Neutrophil (primary cell): ENCODE measurements around the gene PAK2.
"Not testable (repeated sequence)": the region's sequence is repeated elsewhere in the genome, so short reads cannot be mapped to it uniquely, and the experiment has no call there.

ENCODE experiments used
- H3K27ac ChIP-seq: fragments of 200-600 bp; sonication (generic); 2 replicates; pipeline ENCODE4 v1.5.1; 2016; ENCODE audit warnings: mild to moderate bottlenecking, moderate library complexity
- H3K27me3 ChIP-seq: fragments of 200-600 bp; sonication (generic); 2 replicates; pipeline ENCODE4 v1.6.0; 2016; ENCODE audit warnings: mild to moderate bottlenecking
- H3K36me3 ChIP-seq: fragments of 200-600 bp; sonication (generic); 2 replicates; pipeline ENCODE4 v1.5.1; 2017
- H3K4me1 ChIP-seq, 2 experiments: fragments of 200-600 bp in 1 of 2; sonication (generic) in 1 of 2; 1 replicate in 1 of 2; 2 replicates in 1 of 2; pipeline versions ENCODE4 v1.5.1 to v1.6.1; 2013 to 2016; ENCODE audit warnings: low read depth in 1 of 2, low read length in 1 of 2, mild to moderate bottlenecking in 1 of 2, moderate library complexity in 1 of 2; ENCODE audit not compliant: control insufficient read depth in 1 of 2, insufficient read depth in 1 of 2
- H3K4me3 ChIP-seq, 2 experiments: fragments of 200-600 bp in 1 of 2; sonication (generic) in 1 of 2; 1 replicate in 1 of 2; 2 replicates in 1 of 2; pipeline ENCODE4 v1.5.1; 2013 to 2016; ENCODE audit warnings: low read depth in 1 of 2, low read length in 1 of 2, mild to moderate bottlenecking in 1 of 2, moderate library complexity in 1 of 2
- H3K9me3 ChIP-seq: fragments of 200-600 bp; sonication (generic); 2 replicates; pipeline ENCODE4 v1.5.1; 2016
- CTCF ChIP-seq: fragments of 200-600 bp; sonication (generic); IDR thresholded peaks from 2 replicates; pipeline ENCODE4 v1.5.1; 2016; ENCODE audit warnings: antibody characterized with exemption

Gene PAK2

GRCh38 chr3:196740481-196741248, 1.0 kb downstream of the PAK2 start:
- no peaks in the 10 kb centered on the region for H3K9me3 ChIP-seq
- no peak for TF ChIP-seq CTCF
- peak overlapping the region; percentile 99 for H3K27ac ChIP-seq
- H3K27me3 ChIP-seq: no peaks in the 10 kb centered on the region
- peak overlapping the region; percentile 82 to 89 for H3K4me3 ChIP-seq
- peaks cover 32 to 36% of the 10 kb centered on the region in 2 experiments for H3K4me1 ChIP-seq
- H3K36me3 ChIP-seq: no peaks in the 10 kb centered on the region

GRCh38 chr3:196741249-196741889, 1.7 kb downstream of the PAK2 start:
- Histone ChIP-seq H3K27me3 (no peaks in the 10 kb centered on the region), H3K4me3 (peak overlapping the region; percentile 82 to 89), H3K36me3 (peaks cover 4% of the 10 kb centered on the region), H3K27ac (peak overlapping the region; percentile 99), H3K9me3 (no peaks in the 10 kb centered on the region), H3K4me1 (peaks cover 32 to 36% of the 10 kb centered on the region in 2 experiments)
- no peak for TF ChIP-seq CTCF

GRCh38 chr3:196743569-196743968, 3.9 kb downstream of the PAK2 start:
- peaks cover 34 to 39% of the 10 kb centered on the region in 2 experiments for H3K4me1 ChIP-seq
- H3K27ac ChIP-seq: peak overlapping the region; percentile 35

GRCh38 chr3:196749125-196749524, 9.5 kb downstream of the PAK2 start:
- peaks cover 23 to 32% of the 10 kb centered on the region in 2 experiments for H3K4me1 ChIP-seq
- H3K27me3 ChIP-seq: no peaks in the 10 kb centered on the region
- no peak overlapping the region for H3K4me3 ChIP-seq
- H3K9me3 ChIP-seq: no peaks in the 10 kb centered on the region
- peaks cover 18% of the 10 kb centered on the region for H3K36me3 ChIP-seq
- peak overlapping the region; percentile 69 for H3K27ac ChIP-seq
- peak; percentile 16 for TF ChIP-seq CTCF

More at GRCh38 chr3:196743569-196743968, 3.9 kb downstream of the PAK2 start:
- not testable (repeated sequence) for H3K4me3 ChIP-seq, H3K9me3 ChIP-seq, H3K27me3 ChIP-seq
- peaks cover 10% of the 10 kb centered on the region for H3K36me3 ChIP-seq

GRCh38 chr3:196753201-196753600, 13.5 kb downstream of the PAK2 start:
- Histone ChIP-seq H3K27me3 (no peaks in the 10 kb centered on the region), H3K4me3 (no peak overlapping the region), H3K4me1 (peaks cover 35 to 36% of the 10 kb centered on the region in 2 experiments), H3K36me3 (peaks cover 16% of the 10 kb centered on the region), H3K27ac (peak overlapping the region; percentile 78), H3K9me3 (no peaks in the 10 kb centered on the region)
- no peak for TF ChIP-seq CTCF
